WTC11 (cell line): ENCODE data around the gene SUV39H2.

Experiments
- CTCF ChIP-seq: fragments of 200-600 bp; IDR thresholded peaks from 2 replicates; pipeline ENCODE4 v1.8.0; 2022; ENCODE audit warnings: antibody characterized with exemption
- ZNF232 ChIP-seq: sonication (generic); formaldehyde crosslinking; IDR thresholded peaks from 2 replicates; pipeline ENCODE4 v1.8.0; 2022; ENCODE audit warnings: mild to moderate bottlenecking, missing genetic modification reagents

GRCh38 chr10:14852236-14852635 lies 26.4 kb upstream of the SUV39H2 start:
- TF ChIP-seq CTCF: no peak
- TF ChIP-seq ZNF232 (CRISPR knock-in tag): no peak
